Sigmoid colon (tissue), 4 donors: ENCODE measurements around the gene SLC25A19.

Source experiments
- CTCF ChIP-seq, 4 experiments: fragments of 450-650 bp in 3 of 4; fragments of 200-600 bp in 1 of 4; IDR thresholded peaks; one replicate each; pipeline ENCODE4 v1.5.1; 2016 to 2019; ENCODE audit warnings: antibody characterized with exemption in 4 of 4, mild to moderate bottlenecking in 3 of 4, moderate library complexity in 2 of 4
- EP300 ChIP-seq, 4 donors: sonication (generic); formaldehyde crosslinking; IDR thresholded peaks; one replicate each; pipeline ENCODE4 v1.6.1; 2017; ENCODE audit warnings: antibody characterized with exemption in 4 of 4
- POLR2A ChIP-seq, 2 donors: fragments of 450-650 bp; IDR thresholded peaks; one replicate each; pipeline ENCODE4 v1.6.1; 2016; ENCODE audit warnings: antibody characterized with exemption in 2 of 2, mild to moderate bottlenecking in 2 of 2, moderate library complexity in 2 of 2
- POLR2AphosphoS5 ChIP-seq, 4 donors: sonication (generic); formaldehyde crosslinking; IDR thresholded peaks; one replicate each; pipeline ENCODE4 v1.6.1; 2017; ENCODE audit warnings: antibody characterized with exemption in 4 of 4

- no peak for TF ChIP-seq POLR2A (IDR thresholded peaks at IDR 0.05)
- TF ChIP-seq CTCF (IDR thresholded peaks at IDR 0.05): no peak
- no peak for TF ChIP-seq EP300 (IDR thresholded peaks at IDR 0.05)
- TF ChIP-seq POLR2AphosphoS5 (IDR thresholded peaks at IDR 0.05): no peak
Observed at GRCh38 chr17:75285123-75285522, 4.1 kb downstream of the SLC25A19 start.
